Choroid plexus epithelial cell (primary cell): ENCODE results near the gene SEC14L5.
"Not testable (repeated sequence)": the region's sequence is repeated elsewhere in the genome, so short reads cannot be mapped to it uniquely, and the experiment has no call there.

Experiments
- DNase-seq: peaks from one replicate; pipeline ENCODE4 v3.0.0-alpha.2; 2010; ENCODE audit warnings: low read depth
- H3K4me3 ChIP-seq: 2 replicates; pipeline ENCODE4 v1.5.1; 2011; ENCODE audit warnings: low read depth, mild to moderate bottlenecking, control low read depth, low read length, moderate library complexity
- TF ChIP-seq, protein P1 (sequence below): conservative IDR thresholded peaks from 2 replicates; pipeline ENCODE4 v1.5.1; 2011; ENCODE audit warnings: low read depth, mild to moderate bottlenecking, control low read depth, inconsistent platforms, low read length, moderate library complexity

The SEC14L5 gene

DNA sequence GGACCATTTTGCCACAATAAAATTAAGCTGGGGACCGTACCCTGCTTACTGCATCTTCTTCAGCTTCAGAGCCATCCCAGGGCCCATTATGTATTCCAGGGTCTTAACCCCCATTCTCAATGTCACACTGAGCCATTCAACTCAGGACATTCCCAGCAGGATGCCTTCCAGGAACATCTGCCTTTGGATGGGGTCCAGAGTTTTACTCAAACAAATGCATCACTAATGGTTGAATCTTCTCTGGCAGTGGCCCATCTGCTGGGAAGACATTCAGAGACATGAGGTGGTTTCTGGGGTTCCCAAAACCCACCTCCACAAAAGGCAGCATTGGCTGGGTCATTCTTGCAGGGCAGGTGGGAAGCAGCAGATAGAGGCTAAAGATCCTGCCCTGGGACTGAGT lies 3.4 kb upstream of the SEC14L5 start:
- no peak overlapping the region for H3K4me3 ChIP-seq
- no peak for DNase-seq
- TF ChIP-seq, protein P1, sequence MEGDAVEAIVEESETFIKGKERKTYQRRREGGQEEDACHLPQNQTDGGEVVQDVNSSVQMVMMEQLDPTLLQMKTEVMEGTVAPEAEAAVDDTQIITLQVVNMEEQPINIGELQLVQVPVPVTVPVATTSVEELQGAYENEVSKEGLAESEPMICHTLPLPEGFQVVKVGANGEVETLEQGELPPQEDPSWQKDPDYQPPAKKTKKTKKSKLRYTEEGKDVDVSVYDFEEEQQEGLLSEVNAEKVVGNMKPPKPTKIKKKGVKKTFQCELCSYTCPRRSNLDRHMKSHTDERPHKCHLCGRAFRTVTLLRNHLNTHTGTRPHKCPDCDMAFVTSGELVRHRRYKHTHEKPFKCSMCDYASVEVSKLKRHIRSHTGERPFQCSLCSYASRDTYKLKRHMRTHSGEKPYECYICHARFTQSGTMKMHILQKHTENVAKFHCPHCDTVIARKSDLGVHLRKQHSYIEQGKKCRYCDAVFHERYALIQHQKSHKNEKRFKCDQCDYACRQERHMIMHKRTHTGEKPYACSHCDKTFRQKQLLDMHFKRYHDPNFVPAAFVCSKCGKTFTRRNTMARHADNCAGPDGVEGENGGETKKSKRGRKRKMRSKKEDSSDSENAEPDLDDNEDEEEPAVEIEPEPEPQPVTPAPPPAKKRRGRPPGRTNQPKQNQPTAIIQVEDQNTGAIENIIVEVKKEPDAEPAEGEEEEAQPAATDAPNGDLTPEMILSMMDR: no peak

DNA sequence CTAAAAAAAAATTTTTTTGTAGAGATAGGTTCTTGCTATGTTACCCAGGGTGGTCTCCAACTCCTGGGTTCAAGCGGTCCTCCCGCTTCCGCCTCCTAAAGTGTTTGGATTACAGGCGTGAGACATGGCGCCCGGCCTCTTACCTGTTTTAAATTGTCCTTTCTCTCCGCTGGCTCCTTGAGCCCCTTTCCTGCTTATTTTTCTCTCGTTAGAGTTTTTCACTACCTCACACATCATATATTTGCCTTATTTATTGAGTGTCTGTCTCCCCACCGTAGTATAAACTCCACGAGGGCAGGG lies 760 bp upstream of the SEC14L5 start:
- DNase-seq: no peak
- TF ChIP-seq, protein P1: no peak
- peak overlapping the region; percentile 65 for H3K4me3 ChIP-seq

DNA sequence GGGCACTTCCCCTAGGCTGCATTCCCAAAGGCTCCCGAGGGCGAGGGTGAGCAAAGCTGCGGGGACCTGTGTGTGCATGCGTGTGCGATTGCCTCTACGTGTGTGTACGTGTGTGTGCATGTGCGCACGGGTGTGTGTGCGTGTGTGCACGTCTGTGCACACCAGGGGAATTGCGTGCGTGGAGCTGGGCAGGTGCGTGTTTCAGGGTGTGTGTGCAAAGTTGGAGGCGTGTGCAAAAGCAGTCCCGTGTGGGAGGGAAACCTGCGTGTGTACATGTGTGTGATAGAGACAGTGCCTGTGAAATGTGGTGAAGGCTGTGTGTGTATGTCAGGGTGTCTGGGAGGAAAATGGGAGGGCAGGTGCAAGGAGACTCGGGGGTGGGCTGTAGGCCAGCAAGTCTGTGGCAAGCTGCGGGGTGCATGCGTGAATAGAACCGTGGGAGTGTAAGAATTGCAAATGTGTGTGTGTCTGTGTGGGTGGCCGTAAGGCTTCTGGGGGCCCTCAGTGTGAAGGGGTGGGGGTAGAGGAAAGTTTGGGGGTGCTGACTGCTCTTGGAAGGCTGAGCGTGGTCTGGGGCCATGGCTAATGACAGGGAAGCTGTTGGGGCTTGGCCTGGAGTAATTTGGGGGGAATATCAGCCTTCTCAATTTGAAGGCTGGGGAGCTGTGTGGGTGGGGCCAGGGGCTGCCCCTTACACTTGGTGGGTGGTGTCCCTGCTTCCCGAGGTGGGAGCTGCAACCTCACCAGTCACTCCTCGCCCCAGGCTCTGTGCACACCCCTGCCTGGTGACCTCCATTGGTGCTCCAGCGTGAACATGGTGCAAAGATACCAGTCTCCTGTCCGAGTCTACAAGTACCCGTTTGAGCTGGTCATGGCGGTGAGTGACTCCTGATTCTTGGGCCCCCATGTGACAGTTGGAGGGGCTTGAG lies 644 bp downstream of the SEC14L5 start:
- peak overlapping the region; percentile 33 for H3K4me3 ChIP-seq
- no peak for DNase-seq
- TF ChIP-seq, protein P1: no peak

DNA sequence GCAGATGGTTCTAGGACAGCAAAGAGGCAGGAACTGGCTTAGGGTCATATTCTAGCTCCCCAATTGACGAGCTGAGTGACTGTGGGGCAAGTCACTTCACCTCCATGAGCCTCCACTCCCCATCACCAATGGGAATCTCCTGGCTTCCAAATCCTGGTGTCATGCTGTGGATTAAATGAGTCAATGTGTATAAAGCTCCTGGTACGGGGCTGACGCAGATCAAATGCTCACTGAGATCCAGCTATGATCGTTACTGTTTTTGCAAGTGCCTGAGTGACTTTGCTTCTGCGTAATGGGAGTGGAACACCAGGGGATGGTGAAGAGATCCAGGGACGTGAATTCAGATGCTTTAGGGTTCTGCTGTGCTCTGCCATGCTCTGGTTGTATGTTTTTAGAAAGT lies 2.4 kb downstream of the SEC14L5 start:
- no peak overlapping the region for H3K4me3 ChIP-seq
- no peak for DNase-seq
- TF ChIP-seq, protein P1: no peak

DNA sequence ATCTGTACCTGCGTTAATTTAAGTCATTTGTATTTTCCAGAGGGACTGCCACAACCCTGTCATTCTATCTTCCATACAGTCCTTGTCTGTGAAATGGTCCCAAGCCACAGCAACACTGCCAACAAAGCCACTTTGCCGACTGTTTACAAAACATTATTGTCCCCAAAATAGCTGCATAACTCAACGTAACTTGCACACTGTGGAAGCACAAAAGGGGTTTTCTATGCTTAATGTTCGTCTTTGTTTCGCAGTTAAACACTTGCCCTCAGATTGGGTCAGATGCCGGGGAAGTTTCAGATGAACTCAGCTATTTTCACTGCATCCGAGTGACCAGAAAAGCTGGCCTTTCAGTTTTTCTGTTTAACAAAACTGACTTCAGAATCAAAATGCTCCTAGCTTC lies 4.6 kb downstream of the SEC14L5 start:
- no peak overlapping the region for H3K4me3 ChIP-seq
- TF ChIP-seq, protein P1: no peak
- no peak for DNase-seq

DNA sequence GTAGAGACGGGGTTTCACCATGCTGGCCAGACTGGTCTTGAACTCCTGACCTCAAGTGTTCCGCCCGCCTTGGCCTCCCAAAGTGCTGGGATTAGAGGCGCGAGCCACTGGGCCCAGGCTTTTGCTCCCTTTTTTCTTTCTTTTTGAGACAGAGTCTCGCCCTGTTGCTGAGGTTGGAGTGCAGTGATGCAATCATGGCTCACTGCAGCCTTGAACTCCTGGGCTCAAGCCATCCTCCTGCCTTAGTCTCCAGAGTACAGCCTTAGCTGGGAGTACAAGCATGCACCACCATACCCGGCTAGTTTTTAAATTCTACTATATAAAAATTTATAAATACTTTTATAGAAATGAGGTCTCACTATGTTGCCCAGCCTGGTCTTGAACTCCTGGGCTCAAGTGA lies 5.4 kb downstream of the SEC14L5 start:
- DNase-seq: not testable (repeated sequence)

DNA sequence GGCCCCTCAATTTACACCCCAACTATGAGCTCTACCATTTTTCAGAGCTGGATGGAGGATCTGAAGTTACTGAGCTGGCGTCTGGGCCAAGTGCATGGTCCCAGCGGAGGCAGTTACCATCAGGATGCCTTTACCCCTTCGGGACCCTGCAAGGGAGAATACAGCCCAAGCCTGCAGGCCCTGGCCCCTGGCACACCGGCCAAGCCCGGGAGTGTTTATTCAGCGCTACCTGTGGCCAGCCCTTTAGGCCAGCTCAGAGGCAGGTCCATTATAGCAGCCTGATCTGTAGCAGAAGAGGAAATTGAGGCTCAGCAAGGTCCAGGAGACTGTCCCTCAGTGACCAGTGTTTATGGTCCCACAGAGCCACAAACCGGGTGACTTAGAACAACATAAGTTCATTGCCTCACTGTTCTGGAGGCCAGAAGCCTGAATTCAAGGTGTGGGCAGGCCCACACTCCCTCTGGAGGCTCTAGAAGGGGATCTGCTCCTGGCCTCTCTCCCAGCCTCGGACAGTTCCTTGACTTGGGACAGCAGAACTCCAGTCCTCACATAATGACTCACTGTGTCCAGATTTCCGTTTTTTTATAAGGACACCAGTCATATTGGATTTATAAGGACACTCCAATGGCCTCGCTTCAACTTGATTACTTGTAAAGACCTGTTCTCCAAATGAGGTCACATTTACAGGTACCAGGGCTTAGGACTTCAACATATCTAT lies 8.8 kb downstream of the SEC14L5 start:
- no peak for DNase-seq
- no peak overlapping the region for H3K4me3 ChIP-seq
- TF ChIP-seq, protein P1: no peak

More for the DNA sequence above, 5.4 kb downstream of the SEC14L5 start:
- not testable (repeated sequence) for H3K4me3 ChIP-seq

DNA sequence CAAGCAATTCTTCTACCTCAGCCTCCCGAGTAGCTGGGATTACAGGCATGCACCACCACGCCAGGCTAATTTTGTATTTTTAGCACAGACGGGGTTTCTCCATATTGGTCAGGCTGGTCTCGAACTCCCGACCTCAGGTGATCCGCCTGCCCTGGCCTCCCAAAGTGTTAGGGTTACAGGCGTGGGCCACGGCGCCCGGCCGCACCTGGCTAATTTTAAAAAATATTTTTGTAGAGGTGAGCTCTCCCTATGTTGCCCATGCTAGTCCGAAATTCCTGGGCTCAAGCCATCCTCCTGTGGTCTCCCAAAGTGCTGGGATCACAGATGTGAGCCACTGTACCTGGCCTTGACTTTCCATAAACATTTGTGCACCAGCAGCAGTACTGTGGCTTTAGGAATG lies 10.1 kb downstream of the SEC14L5 start:
- DNase-seq, H3K4me3 ChIP-seq: not testable (repeated sequence)
